GM18520 (cell line): ENCODE results near the gene SIX2.
"Not testable (repeated sequence)": the region's sequence is repeated elsewhere in the genome, so short reads cannot be mapped to it uniquely, and the experiment has no call there.

Experiments
- ATAC-seq: cut with Tn5 transposase; IDR thresholded peaks from one replicate; pipeline ENCODE4 v1.9.1; 2021; ENCODE audit not compliant: unreplicated experiment

The SIX2 gene

GRCh38 chr2:45009303-45009927, at the start of gene SIX2:
Gene SIX2, minus strand, starts transcription at chr2:45009452. Its CDS starts 342 bp downstream, at chr2:45009110.
- ATAC-seq, result no peak

- ATAC-seq, result no peak
These were observed 45.9 kb upstream of the SIX2 start for GRCh38 chr2:45055162-45055605.

GRCh38 chr2:45053966-45054365, 44.7 kb upstream of the SIX2 start:
- ATAC-seq, result no peak

GRCh38 chr2:45052388-45052928, 43.2 kb upstream of the SIX2 start:
- no peak for ATAC-seq

GRCh38 chr2:45049569-45050336, 40.5 kb upstream of the SIX2 start:
- no peak for ATAC-seq

GRCh38 chr2:45047301-45047700, 38.0 kb upstream of the SIX2 start:
- ATAC-seq, result no peak

- ATAC-seq, result no peak
These were observed 37.5 kb upstream of the SIX2 start for GRCh38 chr2:45046786-45047185.

- no peak for ATAC-seq
These were observed 36.5 kb upstream of the SIX2 start for GRCh38 chr2:45045706-45046105.

- no peak for ATAC-seq
These were observed 35.7 kb upstream of the SIX2 start for GRCh38 chr2:45044916-45045315.

- ATAC-seq, result no peak
These were observed 33.9 kb upstream of the SIX2 start for GRCh38 chr2:45043174-45043573.

- no peak for ATAC-seq
These were observed 33.1 kb upstream of the SIX2 start for GRCh38 chr2:45042401-45042800.

GRCh38 chr2:45040786-45041185, 31.5 kb upstream of the SIX2 start:
- ATAC-seq, result no peak

- ATAC-seq, result not testable (repeated sequence)
These were observed 30.6 kb upstream of the SIX2 start for GRCh38 chr2:45039804-45040203.

- not testable (repeated sequence) for ATAC-seq
These were observed 29.6 kb upstream of the SIX2 start for GRCh38 chr2:45038861-45039260.

- ATAC-seq, result no peak
These were observed 24.1 kb upstream of the SIX2 start for GRCh38 chr2:45033302-45033701.

GRCh38 chr2:45031028-45031427, 21.8 kb upstream of the SIX2 start:
- no peak for ATAC-seq

- ATAC-seq, result no peak
These were observed 21.3 kb upstream of the SIX2 start for GRCh38 chr2:45030553-45030952.

GRCh38 chr2:45029215-45029614, 20.0 kb upstream of the SIX2 start:
- ATAC-seq, result no peak

- no peak for ATAC-seq
These were observed 19.0 kb upstream of the SIX2 start for GRCh38 chr2:45028276-45028675.

- ATAC-seq, result no peak
These were observed 17.7 kb upstream of the SIX2 start for GRCh38 chr2:45026924-45027450.

GRCh38 chr2:45024600-45025291, 15.5 kb upstream of the SIX2 start:
- ATAC-seq, result no peak
